Measurements from ENCODE around the gene MET. TPM values are rescaled to one million over a fixed set of nuclear protein-coding genes. Genes with fewer than 3 reads are reported as not detected.

Gene MET
- total and polyA plus RNA-seq, 2 of the 13 experiments (the other 11 are each of a cell fraction or from before 2014, with no cell fraction given): 21.8 to 31.5 TPM

GRCh38 chr7:116689790-116690259 is 17.8 kb downstream of the MET start:
- no peak overlapping the region for H3K4me2 ChIP-seq (ENCODE audit: low read depth, low read length)
- DNase-seq (ENCODE audit: low spot score): no peak
- no peak for FAIRE-seq
- 96% methylated on average over 4 of the region's 4 CpGs for WGBS (ENCODE audit: low lambda C conversion rate)
- intact Hi-C loops (cut with micrococcal nuclease; ENCODE audit: unreplicated experiment) (loop anchor here (5.0 kb wide), 1 partner anchor 112 kb away; no protein-coding TSS in a partner anchor), in situ Hi-C loops (cut with HindIII; ENCODE audit: extremely low pct_ligation_motif_present, low pct_unique_long_range_greater_than_20kb) (no loop called here)
- no peak overlapping the region for H3K9ac ChIP-seq (ENCODE audit: insufficient read depth, low read depth, low read length)
- BruUV-seq (replicated peaks): no TSS peak
- H3K4me3 ChIP-seq (replicated peaks in 1 of 3; ENCODE audit: insufficient read depth in 1 of 3, low read depth in 2 of 3, low read length in 3 of 3): no peak overlapping the region
- POLR2A ChIA-PET: no interaction called here
- H3K36me3 ChIP-seq (replicated peaks in 1 of 2; ENCODE audit: control insufficient read depth in 1 of 2, insufficient read depth in 2 of 2, low read length in 2 of 2): no peaks in the 10 kb centered on the region
- no peak overlapping the region for H2AFZ ChIP-seq (ENCODE audit: low read length)
- H3K27ac ChIP-seq (ENCODE audit: extremely low read length, insufficient read depth, low read length): no peak overlapping the region
- peaks cover 28% of the 10 kb centered on the region for H3K79me2 ChIP-seq (ENCODE audit: insufficient read depth, low read length)
- CTCF ChIA-PET (ENCODE audit: low intra/inter-chr PET ratio, low total read pairs): no interaction called here
- H3K9me3 ChIP-seq (ENCODE audit: low read length): no peaks in the 10 kb centered on the region
- peaks cover 41% of the 10 kb centered on the region for H3K4me1 ChIP-seq (ENCODE audit: insufficient read depth, low read length)
- TF ChIP-seq TFE3 (CRISPR knock-in tag; IDR thresholded peaks at IDR 0.05): no peak
- TF ChIP-seq NFYB (CRISPR knock-in tag; IDR thresholded peaks at IDR 0.05): no peak
- TF ChIP-seq ZNF569 (CRISPR knock-in tag; IDR thresholded peaks at IDR 0.05; ENCODE audit: borderline replicate concordance): no peak
- no peak for TF ChIP-seq HOXA3 (CRISPR knock-in tag; IDR thresholded peaks at IDR 0.05)
- TF ChIP-seq NBN (conservative IDR thresholded peaks at IDR 0.05): no peak
- no peak for TF ChIP-seq ZBTB43 (CRISPR knock-in tag; conservative IDR thresholded peaks at IDR 0.05)
- no peak for TF ChIP-seq ZNF12 (CRISPR knock-in tag; IDR thresholded peaks at IDR 0.05)
- no peak for TF ChIP-seq ZNF782 (CRISPR knock-in tag; IDR thresholded peaks at IDR 0.05; ENCODE audit: borderline replicate concordance)
- no peaks in the 10 kb centered on the region for H3K27me3 ChIP-seq (ENCODE audit: control insufficient read depth in 1 of 2, insufficient read depth in 2 of 2, low read length in 2 of 2)
- H4K20me1 ChIP-seq (ENCODE audit: insufficient read depth, low read length): no peaks in the 10 kb centered on the region
- no peak for ATAC-seq

All from HepG2 (cell line).